ENCODE measurements around the gene KIF18B.

DNA sequence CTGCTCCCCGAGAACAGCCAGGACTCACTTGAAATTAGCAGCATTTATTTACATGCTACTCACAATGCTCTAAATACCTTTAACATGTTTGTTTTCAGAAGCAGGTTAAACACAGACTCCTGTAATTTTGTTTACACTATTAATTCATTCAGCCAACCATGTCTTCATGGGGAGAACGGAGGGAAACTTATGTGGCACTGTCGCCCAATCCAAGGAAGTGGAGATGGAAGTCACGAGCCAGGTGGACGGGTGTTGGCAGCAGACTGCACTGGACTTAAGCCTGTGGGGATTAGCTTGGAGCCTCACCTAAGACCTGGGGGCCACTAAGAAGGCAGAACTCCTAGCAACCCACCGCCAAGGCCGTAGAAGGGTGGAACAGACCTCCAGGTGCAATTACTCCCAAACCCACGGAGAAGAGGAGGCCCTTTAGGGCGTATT, 23.4 kb downstream of the KIF18B start:
- TF ChIP-seq, protein P1, sequence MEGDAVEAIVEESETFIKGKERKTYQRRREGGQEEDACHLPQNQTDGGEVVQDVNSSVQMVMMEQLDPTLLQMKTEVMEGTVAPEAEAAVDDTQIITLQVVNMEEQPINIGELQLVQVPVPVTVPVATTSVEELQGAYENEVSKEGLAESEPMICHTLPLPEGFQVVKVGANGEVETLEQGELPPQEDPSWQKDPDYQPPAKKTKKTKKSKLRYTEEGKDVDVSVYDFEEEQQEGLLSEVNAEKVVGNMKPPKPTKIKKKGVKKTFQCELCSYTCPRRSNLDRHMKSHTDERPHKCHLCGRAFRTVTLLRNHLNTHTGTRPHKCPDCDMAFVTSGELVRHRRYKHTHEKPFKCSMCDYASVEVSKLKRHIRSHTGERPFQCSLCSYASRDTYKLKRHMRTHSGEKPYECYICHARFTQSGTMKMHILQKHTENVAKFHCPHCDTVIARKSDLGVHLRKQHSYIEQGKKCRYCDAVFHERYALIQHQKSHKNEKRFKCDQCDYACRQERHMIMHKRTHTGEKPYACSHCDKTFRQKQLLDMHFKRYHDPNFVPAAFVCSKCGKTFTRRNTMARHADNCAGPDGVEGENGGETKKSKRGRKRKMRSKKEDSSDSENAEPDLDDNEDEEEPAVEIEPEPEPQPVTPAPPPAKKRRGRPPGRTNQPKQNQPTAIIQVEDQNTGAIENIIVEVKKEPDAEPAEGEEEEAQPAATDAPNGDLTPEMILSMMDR (IDR thresholded peaks at IDR 0.05): no peak
- no peak for TF ChIP-seq POLR2A (IDR thresholded peaks at IDR 0.05; ENCODE audit: low read length)
- TF ChIP-seq, protein P2, sequence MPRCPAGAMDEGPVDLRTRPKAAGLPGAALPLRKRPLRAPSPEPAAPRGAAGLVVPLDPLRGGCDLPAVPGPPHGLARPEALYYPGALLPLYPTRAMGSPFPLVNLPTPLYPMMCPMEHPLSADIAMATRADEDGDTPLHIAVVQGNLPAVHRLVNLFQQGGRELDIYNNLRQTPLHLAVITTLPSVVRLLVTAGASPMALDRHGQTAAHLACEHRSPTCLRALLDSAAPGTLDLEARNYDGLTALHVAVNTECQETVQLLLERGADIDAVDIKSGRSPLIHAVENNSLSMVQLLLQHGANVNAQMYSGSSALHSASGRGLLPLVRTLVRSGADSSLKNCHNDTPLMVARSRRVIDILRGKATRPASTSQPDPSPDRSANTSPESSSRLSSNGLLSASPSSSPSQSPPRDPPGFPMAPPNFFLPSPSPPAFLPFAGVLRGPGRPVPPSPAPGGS (IDR thresholded peaks at IDR 0.05): no peak
- TF ChIP-seq, protein P3, sequence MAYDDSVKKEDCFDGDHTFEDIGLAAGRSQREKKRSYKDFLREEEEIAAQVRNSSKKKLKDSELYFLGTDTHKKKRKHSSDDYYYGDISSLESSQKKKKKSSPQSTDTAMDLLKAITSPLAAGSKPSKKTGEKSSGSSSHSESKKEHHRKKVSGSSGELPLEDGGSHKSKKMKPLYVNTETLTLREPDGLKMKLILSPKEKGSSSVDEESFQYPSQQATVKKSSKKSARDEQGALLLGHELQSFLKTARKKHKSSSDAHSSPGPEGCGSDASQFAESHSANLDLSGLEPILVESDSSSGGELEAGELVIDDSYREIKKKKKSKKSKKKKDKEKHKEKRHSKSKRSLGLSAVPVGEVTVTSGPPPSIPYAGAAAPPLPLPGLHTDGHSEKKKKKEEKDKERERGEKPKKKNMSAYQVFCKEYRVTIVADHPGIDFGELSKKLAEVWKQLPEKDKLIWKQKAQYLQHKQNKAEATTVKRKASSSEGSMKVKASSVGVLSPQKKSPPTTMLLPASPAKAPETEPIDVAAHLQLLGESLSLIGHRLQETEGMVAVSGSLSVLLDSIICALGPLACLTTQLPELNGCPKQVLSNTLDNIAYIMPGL (CRISPR knock-in tag; IDR thresholded peaks at IDR 0.05; ENCODE audit: borderline replicate concordance): no peak
- TF ChIP-seq EP300 (IDR thresholded peaks at IDR 0.05): no peak
